Suppressor macrophage treated with lipopolysaccharide for 1 hour (primary cell): ENCODE measurements around the gene SURF6.
"Not testable (repeated sequence)": the region's sequence is repeated elsewhere in the genome, so short reads cannot be mapped to it uniquely, and the experiment has no call there.

Experiments
- DNase-seq, 3 donors: peaks; one replicate each; pipeline ENCODE4 v3.0.0-alpha.2; 2020 to 2022

SURF6 gene

DNA sequence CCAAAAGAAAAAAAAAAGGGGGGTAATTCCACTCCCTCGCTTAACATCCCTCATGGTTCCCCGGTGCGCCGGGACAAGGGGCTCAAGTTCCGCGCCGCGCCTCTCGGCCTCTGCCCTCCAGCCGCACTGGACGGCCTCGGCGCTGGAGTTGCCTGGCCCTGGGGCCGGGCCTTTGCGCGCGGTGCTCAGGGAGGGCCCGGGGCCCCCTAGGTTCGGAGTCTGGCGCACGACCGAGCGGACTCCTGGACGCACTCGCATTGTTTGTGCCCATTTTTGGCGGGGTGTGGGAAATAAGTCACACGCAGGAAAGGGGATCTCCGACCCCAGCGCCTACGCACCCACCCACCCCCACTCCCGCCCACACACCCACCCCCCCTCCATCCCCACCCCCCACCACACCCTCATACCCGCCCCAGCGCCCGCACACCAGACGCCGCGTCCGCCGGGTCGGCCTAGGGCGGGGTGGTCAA lies 11.6 kb upstream of the SURF6 start:
- peak; percentile 56 to 69 (median 64) for DNase-seq

DNA sequence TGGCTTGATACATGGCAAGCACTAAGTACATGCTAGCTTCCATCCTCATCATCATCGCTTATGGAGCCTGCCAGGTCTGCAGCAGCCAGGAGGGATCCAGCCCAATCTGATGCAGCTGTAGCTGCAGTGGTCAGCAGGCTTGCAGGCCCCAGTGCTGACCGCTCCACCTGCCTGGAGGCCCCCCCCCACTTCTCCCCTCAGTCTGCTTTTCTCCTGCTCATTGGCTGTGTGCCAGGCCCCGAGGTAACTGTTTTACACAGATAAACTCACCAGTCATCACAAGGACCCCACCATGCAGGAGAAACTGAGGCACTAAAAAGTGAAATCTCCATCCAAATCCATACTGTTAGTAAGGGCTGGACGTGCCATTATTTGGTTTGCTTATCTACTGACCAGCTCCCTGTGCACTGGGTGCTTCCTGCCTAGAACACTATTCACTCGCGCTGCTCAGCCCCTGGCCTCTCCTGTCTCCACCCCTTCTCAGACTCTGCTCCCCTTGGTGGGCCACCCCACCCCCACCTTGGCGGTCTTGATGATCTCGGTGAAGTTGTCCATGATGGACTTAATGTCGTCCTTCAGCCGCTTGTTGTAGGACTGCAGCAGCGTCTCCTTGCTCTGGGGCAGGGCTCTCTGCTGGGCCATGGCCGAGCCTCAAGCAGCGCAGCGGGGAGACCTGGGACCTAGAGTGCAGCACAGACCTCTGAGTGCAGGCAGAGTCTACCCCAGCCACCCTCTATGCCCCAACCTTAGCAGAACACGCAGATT lies 10.2 kb upstream of the SURF6 start:
- no peak for DNase-seq

DNA sequence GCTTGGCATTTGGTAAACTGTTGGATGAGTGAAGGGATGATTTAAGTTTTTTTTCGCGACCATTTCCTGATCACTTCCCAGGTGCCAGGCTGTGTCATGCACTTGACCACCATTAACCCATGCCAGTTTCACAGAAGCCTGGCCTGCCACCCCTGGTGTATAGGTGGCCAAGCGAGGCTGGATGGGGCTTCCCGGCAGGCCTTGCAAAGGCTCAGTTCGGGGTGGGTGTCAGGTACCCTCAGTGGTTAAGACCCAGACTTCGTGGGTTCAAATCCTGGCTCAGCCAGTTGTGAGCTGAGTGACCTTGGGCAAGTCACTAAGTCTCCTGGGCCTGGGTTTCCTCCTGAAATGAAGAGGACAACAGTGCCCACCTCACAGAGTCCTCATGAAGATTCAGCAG lies 9.6 kb upstream of the SURF6 start:
- no peak for DNase-seq

DNA sequence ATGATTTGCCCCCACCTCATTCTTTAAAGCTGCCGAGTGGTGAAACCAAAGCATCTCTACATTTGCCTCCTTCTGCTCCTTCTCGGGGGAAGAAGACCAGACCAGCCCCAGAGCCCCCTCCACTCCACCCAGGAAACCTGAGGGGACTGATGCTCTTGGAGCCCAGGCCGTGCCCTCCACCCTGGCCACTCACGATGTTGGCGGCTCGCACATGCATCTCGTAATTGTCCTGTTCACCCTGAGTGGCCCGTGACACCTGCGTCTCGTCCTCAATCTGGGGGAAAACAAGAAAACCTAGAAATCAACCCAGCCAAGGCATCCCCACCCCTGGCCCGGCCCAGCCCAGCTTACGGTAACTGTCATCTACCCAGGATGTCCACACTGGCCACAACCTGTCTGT lies 9.0 kb upstream of the SURF6 start:
- no peak for DNase-seq

DNA sequence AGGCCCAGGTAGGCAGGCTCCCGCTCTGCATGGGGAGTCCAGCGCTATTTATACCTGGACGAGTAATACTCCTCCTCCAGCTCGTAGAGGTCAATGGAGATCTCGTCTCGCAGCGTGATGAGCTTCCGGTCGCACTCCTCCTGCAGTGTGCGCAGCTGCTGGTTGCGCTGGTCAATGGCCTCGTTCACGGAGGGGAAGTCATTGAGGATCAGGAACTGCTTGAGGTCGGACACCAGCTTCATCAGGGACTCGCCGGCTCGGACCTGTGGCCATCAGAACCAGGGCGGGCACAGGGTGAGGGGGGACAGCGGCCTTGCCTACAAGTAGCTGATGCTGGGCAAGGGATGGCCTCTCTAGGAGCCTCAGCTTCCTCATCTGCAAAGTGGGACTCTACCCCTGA lies 8.1 kb upstream of the SURF6 start:
- DNase-seq, result no peak

DNA sequence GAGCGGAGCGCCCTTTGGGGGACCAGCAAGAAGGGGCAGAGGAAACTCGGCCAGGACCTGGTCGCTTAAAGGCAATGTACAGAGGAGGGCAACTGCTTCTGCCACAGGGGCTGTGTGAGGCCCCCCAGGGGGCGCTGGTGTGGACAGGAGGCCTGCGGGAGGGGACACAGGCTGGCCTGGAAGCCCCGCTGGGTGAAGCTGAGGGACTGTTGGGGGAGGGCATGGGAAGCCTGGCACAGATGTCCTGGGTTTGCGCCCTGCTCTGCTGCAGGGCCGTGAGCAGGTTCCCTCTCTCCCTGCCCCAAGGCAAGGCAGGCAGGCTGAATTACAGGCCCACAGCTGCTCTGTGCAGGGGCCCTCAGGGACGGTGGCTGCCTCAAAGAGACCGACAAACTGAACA lies 6.6 kb upstream of the SURF6 start:
- peak in 1 of 3 donors; percentile 29 for DNase-seq

DNA sequence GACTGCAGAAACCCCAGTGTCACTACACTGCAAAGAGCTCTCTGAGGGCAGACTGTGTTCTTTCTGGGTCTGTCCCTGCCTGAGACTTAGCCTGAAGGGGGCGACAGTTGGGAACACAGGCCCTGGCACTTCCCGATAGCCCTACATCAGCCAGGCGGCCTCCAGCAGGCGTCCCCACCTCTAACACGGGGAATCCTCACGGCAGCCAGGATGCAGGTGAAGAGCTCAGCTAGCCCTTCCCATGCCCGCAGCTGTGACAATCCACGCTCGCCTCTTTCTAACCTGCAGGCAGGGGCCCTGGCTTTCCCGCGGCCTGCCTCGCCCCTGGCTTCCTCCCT lies 6.0 kb upstream of the SURF6 start:
- no peak for DNase-seq

DNA sequence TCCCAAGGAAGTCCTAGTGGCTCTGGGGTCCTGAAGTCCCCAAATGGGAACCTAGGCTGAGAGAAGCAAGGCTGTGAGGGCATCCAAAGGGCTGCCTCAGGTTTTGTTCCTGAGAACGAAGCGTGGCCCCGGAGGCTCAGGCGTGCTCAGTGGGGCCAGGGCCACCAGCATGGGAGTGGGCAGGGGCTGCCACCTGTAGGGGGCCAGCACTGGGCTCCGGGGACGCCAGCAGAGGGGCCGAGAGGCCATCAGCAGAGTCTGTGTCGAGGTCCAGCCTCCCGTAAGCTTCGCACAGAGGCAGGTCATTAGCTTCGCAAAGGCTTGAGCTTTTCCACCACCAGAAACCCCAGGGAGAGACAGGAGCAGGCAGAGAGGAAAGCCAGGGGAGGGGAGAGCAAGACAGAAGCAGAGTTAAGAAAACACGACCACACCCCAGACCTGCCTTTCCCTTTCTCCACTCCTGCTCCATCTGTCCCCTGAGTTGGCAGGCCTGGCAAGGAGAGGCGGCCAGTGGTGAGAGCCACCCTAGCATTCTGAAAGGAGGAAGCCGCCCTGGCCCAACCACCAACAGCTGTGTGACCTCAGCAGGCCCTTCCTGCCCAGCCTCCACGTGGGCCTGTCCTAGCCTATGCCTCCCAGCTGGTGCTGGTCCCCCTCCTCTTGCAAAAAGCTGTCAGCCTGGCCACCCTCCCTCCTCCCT lies 5.5 kb upstream of the SURF6 start:
- peak; percentile 78 to 88 (median 82) for DNase-seq

DNA sequence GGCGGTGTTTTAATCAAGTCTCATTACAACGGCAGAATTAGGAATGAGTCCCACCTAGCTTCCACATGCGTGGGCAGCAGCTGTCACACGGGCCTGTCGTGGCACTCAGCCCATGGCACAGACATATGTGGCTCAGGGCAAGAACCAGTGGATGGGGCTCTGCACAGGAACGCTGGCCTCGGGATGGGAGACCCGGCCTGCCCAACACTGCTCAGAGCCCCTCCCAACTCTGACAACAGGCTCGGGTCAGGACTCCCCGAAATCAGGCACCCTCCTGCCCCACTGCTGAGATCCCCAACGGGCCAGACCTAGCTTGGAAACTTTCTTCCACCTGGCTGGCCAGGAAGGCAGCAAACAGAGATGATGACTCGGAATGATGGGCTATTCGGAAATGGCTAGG lies 4.9 kb upstream of the SURF6 start:
- peak in 1 of 3 donors; percentile 25 for DNase-seq

DNA sequence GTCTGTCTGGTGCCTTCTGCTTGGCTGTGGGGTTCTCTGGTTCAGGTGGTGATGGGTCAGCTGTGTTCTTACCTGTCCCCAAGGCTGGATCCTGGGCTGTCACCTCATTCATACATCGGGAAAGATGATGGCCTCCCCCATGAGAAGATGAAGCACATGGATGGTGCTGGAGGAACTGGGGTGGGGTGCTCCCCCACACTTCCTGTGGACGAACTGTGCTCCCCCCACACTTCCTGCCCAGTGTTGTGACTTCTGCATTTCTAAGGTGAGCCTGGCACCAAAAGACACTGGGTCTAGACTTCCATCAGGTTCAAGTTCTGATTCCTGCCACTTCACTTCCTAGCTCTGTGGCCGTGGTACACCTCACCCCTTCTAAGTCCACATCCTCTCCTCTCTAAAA lies 4.3 kb upstream of the SURF6 start:
- DNase-seq, result peak in 2 of 3 donors; percentile 44 to 48

DNA sequence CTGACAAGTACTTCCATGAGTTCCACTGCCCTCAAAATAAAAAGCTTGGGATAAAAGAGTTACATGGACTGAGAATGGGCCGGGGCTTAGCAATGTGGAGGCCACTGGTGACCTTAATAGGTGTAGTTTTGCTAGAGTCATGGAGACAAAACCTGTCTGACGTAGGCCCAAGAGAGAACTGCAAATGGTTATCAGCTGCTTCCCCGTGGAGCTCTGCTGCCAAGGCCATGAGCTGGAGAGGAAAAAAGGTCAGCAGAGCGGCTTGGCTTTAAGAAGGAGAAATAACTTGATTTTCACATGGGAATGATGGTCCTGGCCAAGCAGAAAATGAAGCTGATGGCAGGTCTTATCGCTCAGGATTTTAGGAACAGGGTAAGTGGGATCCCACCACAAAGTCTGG lies 3.7 kb upstream of the SURF6 start:
- no peak for DNase-seq

DNA sequence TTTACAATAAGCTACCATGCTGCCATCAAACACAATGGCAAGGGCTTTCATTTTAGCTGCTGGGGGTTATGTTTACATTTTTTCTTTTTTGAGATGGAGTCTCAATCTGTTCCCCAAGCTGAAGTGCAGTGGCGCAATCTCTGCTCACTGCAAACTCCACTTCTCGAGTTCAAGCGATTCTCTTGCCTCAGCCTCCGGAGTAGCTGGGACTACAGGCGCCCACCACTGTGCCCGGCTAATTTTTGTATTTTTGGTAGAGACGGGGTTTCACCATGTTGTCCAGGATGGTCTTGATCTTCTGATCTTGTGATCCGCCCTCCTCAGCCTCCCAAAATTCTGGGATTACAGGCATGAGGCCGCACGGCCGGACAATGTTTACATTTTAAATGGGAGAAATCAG lies 1.1 kb downstream of the SURF6 start:
- DNase-seq, result not testable (repeated sequence)

DNA sequence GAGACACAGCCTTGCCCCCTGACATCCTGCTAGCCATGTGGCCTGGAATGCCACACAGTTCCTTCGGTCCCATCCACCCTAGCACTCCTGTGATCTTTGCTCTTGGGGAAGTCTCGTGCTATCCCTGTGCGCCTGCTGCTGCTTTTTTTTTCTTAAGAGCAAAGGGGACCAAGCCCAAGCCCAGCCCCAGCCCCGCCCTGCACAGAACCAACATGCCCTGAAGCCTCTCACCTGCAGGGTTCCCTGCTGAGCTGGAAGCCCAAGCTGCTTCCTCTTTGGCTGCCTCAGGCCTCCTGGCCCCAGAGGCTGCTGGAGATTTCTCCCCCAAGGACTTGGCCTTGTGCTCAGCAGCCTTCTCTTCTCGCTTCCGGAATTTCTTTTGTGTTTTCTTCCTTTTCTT lies 1.8 kb downstream of the SURF6 start:
- DNase-seq, result no peak

DNA sequence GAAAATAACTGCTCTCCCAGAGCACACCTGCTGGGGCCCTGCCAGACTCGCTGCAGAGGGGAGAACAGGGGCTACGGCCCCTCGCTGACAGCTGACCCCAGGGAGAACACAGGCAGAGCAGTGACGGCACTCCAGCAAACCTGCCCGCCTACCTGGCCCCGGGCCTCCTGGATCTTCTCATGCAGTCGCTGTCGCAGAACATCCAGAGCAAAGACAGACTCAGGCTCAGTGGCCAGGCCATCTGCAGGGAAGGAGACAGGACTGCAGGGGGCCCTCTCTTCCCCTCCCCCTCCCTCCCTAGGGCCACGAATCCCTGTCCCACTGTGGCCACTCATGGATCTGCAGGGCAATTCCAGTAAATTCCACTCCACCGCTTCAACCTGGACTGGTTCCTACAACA lies 2.4 kb downstream of the SURF6 start:
- no peak for DNase-seq

DNA sequence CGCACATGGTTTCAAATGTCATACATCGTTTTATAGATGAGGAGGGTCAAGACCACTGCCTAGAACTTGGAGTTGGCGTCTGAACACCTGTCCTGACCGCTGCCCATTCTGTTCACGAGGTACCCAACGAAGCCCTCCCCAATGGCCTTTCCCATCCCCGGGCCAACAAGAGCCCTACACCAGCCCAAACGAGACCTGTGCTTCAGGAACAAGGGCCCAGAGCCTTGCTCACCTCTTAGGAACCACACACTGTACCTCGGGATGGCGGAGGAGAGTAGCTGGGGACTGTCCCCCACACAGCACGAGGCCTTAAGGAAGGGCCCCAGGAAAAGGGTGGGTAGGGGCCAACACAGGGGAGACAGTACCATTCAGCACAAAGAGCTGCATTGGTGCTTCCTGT lies 3.0 kb downstream of the SURF6 start:
- DNase-seq, result no peak

DNA sequence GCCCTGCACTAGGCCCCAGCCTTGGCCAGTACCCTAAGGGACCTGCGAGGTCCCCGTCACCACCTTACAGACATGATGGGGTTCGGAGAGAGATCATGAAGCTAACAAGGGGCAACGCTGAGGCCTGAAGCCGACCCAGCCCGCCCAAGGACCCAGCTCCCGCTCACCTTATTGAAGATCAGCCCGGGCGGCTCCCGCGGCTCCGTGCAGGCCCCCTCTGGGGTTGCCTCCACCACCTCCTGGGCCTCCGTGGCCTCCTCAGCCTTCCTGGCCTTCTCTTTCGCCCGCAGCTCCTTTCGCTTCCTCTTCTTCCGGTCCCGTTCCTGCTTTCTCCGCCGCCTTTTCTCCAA lies 3.6 kb downstream of the SURF6 start:
- DNase-seq, result no peak

DNA sequence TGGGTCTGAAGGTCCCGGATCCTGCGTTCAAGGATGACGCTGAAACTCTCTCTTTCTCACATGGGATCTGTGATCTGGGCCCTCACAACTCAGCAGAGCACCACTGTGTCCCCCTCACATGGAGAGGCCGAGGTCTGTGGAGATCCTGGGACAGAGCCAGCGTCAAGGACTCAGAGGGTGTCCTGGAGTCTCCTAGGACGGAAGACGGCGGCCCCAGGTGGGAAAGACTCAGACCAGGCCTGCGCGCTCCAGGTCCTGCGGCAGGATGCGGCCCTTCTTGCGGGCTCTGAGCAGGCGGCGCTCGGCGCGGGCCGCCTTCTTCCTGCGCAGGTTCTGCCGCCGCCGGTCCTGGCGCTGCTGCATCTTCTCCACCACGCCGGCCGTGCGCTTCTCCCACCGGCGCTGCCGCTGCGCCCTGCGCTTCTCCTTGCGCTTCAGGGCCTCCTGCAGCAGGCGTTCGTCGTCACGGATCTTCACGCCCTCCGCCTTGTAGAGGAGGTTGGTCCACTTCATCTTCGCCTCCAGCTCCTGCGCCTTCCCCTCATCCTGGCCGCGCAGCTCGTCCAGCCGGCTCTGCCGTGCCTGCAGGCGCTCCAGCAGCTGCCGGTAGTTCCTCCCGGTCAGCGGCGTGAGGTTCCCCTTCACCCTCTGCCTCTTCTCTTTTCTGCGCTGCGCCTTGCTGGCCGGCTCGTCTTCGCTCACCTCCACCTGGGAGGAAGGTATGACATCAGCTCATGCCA lies 4.2 kb downstream of the SURF6 start:
- no peak for DNase-seq

DNA sequence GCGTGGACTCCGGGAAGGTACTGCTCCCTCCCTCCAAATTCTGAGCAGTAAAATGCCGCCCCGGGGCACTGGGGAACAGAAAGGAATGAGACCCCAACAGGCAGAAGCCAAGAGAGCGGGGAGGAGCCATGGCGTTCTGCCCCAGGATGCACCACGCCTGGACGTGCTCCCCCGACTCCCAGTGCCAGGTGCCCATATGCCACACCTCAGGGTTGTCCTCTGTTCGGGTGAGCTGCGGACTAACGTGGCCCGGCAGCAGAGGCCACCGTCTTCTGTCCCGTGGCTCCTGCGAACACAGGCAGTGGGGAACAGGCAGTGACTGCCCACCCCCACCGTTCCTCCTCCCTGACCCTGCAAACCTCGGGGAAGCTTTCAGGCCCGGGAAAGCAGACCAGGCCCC lies 4.8 kb downstream of the SURF6 start:
- no peak for DNase-seq

DNA sequence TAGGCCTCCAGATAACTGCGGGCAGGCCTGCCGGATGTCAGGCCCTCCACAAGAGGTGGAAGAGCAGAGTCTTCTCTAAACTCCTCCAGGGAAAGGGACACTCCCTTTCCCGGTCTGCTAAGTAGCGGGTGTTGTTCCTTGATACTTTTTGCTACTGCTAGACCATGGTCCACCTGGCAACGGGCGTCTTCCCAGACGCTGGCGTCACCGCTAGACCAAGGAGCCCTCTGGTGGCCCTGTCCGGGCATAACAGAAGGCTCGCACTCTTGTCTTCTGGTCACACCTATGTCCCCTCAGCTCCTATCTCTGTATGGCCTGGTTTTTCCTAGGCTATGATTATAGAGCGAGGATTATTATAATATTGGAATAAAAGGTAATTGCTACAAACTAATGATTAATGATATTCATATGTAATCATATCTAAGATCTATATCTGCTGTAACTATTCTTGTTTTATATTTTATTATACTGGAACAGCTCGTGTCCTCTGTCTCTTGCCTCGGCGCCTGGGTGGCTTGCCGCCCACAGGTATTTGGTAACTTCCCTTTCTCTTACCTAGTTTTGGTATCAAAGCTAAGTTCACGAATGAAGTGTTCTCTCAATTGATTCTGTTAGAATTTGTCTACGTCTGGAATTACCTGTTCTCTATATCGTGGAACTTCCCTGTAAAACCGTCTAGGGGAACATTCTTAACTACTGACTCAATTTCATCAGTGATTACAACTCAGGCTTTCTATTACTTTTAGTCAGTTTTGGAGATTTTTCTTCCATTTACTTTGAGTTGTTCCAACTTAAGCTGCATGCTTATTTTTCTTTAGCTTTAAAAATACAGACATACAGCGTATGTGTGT lies 6.5 kb downstream of the SURF6 start:
- DNase-seq, result not testable (repeated sequence)

DNA sequence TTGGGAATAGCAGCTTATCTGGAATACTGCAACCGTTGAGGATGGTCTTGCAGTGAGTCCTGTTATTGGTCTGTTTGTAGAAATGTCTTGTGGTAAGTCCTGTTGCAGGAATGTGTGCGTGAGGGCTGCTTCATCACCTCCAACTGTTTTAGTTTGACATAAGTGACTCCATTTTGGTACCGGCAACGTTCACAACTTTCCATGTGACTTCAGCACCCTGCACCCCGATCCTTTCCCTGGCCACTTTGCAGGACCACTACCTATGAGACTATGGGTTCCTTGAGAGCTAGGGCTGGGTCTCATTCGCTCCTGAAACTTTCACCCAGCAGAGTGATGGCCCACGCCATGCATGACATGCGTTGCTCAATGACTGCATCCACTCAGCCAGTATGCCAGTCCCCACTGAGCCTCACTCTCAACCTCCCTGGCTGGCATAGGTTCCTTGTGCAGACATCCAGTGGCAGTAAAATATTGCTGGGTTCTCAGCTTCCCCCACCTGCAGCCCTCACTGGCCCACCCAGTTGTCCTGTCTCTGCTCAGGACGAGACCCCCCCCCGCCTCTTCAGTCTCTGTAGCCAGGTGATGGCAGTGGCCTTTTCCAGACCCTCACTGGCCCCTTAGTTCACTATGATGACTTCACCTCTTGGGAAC lies 8.0 kb downstream of the SURF6 start:
- no peak for DNase-seq

DNA sequence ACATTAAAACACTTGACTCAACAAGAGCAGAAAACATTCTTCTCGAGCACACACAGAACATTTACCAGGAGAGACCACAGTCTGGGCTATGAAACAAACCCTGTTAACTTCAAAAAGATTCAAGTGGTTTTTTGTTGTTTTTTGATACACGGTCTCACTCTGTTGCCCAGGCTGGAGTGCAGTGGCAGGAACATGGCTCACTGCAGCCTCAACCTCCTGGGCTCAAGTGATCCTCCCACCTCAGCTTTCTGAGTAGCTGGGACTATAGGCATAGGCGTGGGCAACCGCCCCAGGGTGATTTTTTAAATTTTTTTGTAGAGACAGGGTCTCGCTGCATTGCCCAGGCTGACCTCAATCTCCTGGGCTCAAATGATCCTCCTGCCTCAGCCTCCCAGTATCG lies 9.0 kb downstream of the SURF6 start:
- DNase-seq, result not testable (repeated sequence)

DNA sequence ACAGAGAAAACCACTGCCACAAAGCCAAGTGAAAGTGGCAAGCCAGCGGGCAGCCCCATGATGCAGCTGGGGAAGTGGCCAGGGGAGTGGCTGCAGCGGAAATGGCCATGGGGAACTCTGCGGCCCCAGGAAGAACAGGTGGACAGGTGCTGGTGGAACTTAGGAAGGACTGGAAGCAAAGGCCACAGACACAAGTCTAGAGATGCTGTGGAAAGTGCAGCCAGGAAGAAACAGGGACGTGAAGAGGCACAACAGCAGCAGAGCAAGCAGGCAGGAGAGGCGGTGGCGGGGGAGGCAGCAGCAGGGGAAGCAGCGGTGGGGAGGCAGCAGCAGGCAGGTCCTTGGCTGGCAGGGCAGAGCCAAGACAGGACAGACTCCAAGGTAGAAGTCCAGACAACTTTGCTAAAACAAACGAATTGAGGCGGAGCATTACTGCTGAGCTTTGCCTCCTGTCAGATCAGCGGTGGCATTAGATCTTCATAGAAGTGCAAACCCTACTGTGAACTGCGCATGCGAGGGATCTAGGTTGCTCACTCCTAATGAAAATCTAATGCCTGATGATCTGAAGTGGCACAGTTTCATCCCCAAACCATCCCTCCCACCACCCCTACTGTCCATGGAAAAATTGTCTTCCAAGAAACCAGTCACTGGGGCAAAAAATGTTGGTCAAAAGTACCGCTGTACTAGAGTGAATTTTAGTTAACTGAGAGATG lies 11.8 kb downstream of the SURF6 start:
- no peak for DNase-seq
